ENCODE measurements around the gene JMJD7. TPM values are rescaled to one million over a fixed set of nuclear protein-coding genes. Genes with fewer than 3 reads are reported as not detected.

JMJD7 gene
- total RNA-seq, 1 experiment from 2014 or later: 13.5 TPM

- Histone ChIP-seq H3K9ac (ENCODE audit: low read length) (no peak overlapping the region), H3K27me3 (ENCODE audit: insufficient read depth, low read length) (no peaks in the 10 kb centered on the region), H3K4me3 (replicated peaks in 1 of 2; ENCODE audit: low read depth in 1 of 2, low read length in 2 of 2) (no peak overlapping the region), H3K79me2 (ENCODE audit: insufficient read depth, low read length) (no peaks in the 10 kb centered on the region), H4K20me1 (ENCODE audit: insufficient read depth) (no peaks in the 10 kb centered on the region), H3K27ac (ENCODE audit: low read depth, low read length) (no peak overlapping the region), H2AFZ (ENCODE audit: low read depth, low read length, poor library complexity, severe bottlenecking) (no peak overlapping the region), H3K36me3 (ENCODE audit: control insufficient read depth in 1 of 2, insufficient read depth in 2 of 2, low read length in 2 of 2) (0 out of 4 replicates have a peak, but pooled peaks cover 0 to 8% of the 10 kb centered on the region in 2 experiments), H3K4me2 (ENCODE audit: low read length) (no peak overlapping the region), H3K9me3 (ENCODE audit: control insufficient read depth in 1 of 2, insufficient read depth in 1 of 2, low read depth in 1 of 2, low read length in 2 of 2) (no peaks in the 10 kb centered on the region), H3K9me2 (ENCODE audit: insufficient read depth) (no peaks in the 10 kb centered on the region), H3K4me1 (ENCODE audit: control insufficient read depth in 1 of 2, insufficient read depth in 2 of 2, low read length in 2 of 2) (peaks cover 12 to 21% of the 10 kb centered on the region in 2 experiments; a peak in 3 of 4 replicates)
- ChIA-PET CTCF (interaction anchor here (1.4 to 2.1 kb wide), 3 partner anchors 32 to 340 kb away, joined by 6 to 39 read pairs (median 7); partner anchors contain the start of gene MAPKBP1), POLR2A (no interaction called here), RAD21 (ENCODE audit: low non-redundant PET in 1 of 2, low total read pairs in 2 of 2, uncharacterized antibody in 2 of 2, unreplicated experiment in 2 of 2) (interaction anchor here in 1 of 2 experiments (1.5 kb wide), 1 partner anchor 32 kb away, joined by 12 read pairs; the partner anchor contains the start of gene MAPKBP1)
- no TSS peak for BruUV-seq (replicated peaks)
- intact Hi-C loops (cut with micrococcal nuclease): no loop called here
- ATAC-seq (no peak), DNase-seq (ENCODE audit: low read depth, low spot score) (no peak)
- no peak for TF ChIP-seq ZBTB33 (IDR thresholded peaks at IDR 0.05; ENCODE audit: extremely low read depth, insufficient replicate concordance, low read length)
- TF ChIP-seq ZFX (IDR thresholded peaks at IDR 0.05): no peak
- TF ChIP-seq CTCF (IDR thresholded peaks at IDR 0.05 in 2 of 3, conservative IDR thresholded peaks at IDR 0.05 in 1 of 3; ENCODE audit: borderline replicate concordance in 1 of 3, insufficient read depth in 1 of 3, low read depth in 2 of 3, low read length in 2 of 3): no peak
- no peak for TF ChIP-seq FOSL1 (IDR thresholded peaks at IDR 0.05; ENCODE audit: low read depth)
- no peak for TF ChIP-seq ELF1 (IDR thresholded peaks at IDR 0.05; ENCODE audit: borderline replicate concordance, low read depth)
- no peak for TF ChIP-seq SP1 (IDR thresholded peaks at IDR 0.05; ENCODE audit: low read depth)
- TF ChIP-seq JUND (IDR thresholded peaks at IDR 0.05): no peak
- TF ChIP-seq REST (IDR thresholded peaks at IDR 0.05; ENCODE audit: low read depth): no peak
Measured at GRCh38 chr15:41805711-41806110, 22.2 kb upstream of the JMJD7 start.

Measured in HCT116 (cell line).